ENCODE measurements around the gene NLRP4. TPM values are rescaled to one million over a fixed set of nuclear protein-coding genes. Genes with fewer than 3 reads are reported as not detected.

Gene NLRP4
- total RNA-seq, 1 experiment from 2014 or later, result 0.15 TPM

DNA sequence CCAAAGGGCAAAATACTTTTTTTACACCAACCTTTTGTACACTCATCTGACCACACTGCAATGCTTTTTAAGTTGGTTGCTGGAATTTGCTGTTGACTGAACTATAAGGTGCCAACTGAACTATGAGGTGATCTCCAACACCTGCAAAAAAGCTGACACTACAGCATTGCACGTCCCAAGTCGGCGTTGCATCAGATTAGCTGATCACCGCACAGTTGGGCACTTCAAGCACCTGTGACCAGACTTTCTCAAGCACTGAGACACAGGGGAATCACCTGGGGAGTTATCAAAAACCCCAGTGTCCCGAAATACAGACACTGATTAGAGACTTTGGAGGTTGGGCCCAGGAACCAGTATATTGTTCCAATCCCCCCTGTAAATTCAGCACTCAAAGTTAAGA is 5.7 kb upstream of the NLRP4 start:
- POLR2A ChIA-PET (ENCODE audit: low non-redundant PET), result no interaction called here
- H3K9me3 ChIP-seq (ENCODE audit: low read depth, low read length, poor library complexity, severe bottlenecking), result no peaks in the 10 kb centered on the region
- no peaks in the 10 kb centered on the region for H3K4me1 ChIP-seq (ENCODE audit: insufficient read depth, low read length, poor library complexity, severe bottlenecking)
- H3K27me3 ChIP-seq (replicated peaks; ENCODE audit: insufficient read depth, low read depth, low read length, poor library complexity), result peaks cover 22% of the 10 kb centered on the region
- H3K36me3 ChIP-seq (ENCODE audit: insufficient read depth, low read length, poor library complexity, severe bottlenecking), result no peaks in the 10 kb centered on the region
- no peak overlapping the region for H3K4me3 ChIP-seq (ENCODE audit: low read depth, low read length, poor library complexity, severe bottlenecking)
- no peak for TF ChIP-seq EZH2 (IDR thresholded peaks at IDR 0.05; ENCODE audit: borderline replicate concordance, low read depth, low read length, poor library complexity, severe bottlenecking)
- TF ChIP-seq, protein P1, sequence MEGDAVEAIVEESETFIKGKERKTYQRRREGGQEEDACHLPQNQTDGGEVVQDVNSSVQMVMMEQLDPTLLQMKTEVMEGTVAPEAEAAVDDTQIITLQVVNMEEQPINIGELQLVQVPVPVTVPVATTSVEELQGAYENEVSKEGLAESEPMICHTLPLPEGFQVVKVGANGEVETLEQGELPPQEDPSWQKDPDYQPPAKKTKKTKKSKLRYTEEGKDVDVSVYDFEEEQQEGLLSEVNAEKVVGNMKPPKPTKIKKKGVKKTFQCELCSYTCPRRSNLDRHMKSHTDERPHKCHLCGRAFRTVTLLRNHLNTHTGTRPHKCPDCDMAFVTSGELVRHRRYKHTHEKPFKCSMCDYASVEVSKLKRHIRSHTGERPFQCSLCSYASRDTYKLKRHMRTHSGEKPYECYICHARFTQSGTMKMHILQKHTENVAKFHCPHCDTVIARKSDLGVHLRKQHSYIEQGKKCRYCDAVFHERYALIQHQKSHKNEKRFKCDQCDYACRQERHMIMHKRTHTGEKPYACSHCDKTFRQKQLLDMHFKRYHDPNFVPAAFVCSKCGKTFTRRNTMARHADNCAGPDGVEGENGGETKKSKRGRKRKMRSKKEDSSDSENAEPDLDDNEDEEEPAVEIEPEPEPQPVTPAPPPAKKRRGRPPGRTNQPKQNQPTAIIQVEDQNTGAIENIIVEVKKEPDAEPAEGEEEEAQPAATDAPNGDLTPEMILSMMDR (conservative IDR thresholded peaks at IDR 0.05; ENCODE audit: low read depth, low read length), result no peak
- BruUV-seq (replicated peaks), result no TSS peak
- CTCF ChIA-PET, result no interaction called here
- DNase-seq (ENCODE audit: low spot score), result no peak
- H3K27ac ChIP-seq (ENCODE audit: low read depth, low read length, poor library complexity, severe bottlenecking), result no peak overlapping the region
- intact Hi-C loops (cut with micrococcal nuclease; ENCODE audit: unreplicated experiment), result no loop called here

DNA sequence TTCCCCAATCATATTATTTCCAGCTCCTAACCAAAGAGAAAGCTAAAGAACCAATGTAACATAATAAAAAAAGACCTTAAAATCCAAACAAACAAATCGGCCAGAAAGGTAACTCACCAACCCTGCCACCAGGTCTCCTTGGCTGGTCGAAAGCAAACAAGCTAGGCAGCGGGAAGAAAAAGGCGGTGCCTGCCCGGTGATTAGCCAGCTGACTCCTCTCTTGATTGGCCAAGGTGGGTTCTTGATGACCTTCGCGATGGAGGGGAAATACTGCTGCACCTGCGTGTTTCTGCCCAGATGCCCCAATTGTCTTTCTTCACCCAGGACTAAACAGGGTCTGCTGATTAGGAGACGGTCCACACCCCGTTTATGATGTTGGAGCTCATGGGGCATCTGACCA is 4.5 kb upstream of the NLRP4 start, which contains the start of gene NLRP11:
TSS of gene NLRP11 (minus strand) at position 154 of the 400 bp plus-strand sequence. CDS start 13,825 bp downstream, outside the sequence.
- no peaks in the 10 kb centered on the region for H3K4me1 ChIP-seq (ENCODE audit: insufficient read depth, low read length, poor library complexity, severe bottlenecking)
- no peak within 1 kb of the TSS for H3K4me3 ChIP-seq (ENCODE audit: low read depth, low read length, poor library complexity, severe bottlenecking)
- H3K36me3 ChIP-seq (ENCODE audit: insufficient read depth, low read length, poor library complexity, severe bottlenecking), result no peaks in the 10 kb centered on the region
- POLR2A ChIA-PET (ENCODE audit: low non-redundant PET), result no interaction called here
- TF ChIP-seq, protein P1 (conservative IDR thresholded peaks at IDR 0.05; ENCODE audit: low read depth, low read length), result no peak
- no peak within 1 kb of the TSS for H3K27ac ChIP-seq (ENCODE audit: low read depth, low read length, poor library complexity, severe bottlenecking)
- H3K9me3 ChIP-seq (ENCODE audit: low read depth, low read length, poor library complexity, severe bottlenecking), result no peaks in the 10 kb centered on the region
- CTCF ChIA-PET, result no interaction called here
- DNase-seq (ENCODE audit: low spot score), result no peak
- BruUV-seq (replicated peaks), result no TSS peak
- intact Hi-C loops (cut with micrococcal nuclease; ENCODE audit: unreplicated experiment), result no loop called here
- H3K27me3 ChIP-seq (replicated peaks; ENCODE audit: insufficient read depth, low read depth, low read length, poor library complexity), result peaks cover 22% of the 10 kb centered on the region

DNA sequence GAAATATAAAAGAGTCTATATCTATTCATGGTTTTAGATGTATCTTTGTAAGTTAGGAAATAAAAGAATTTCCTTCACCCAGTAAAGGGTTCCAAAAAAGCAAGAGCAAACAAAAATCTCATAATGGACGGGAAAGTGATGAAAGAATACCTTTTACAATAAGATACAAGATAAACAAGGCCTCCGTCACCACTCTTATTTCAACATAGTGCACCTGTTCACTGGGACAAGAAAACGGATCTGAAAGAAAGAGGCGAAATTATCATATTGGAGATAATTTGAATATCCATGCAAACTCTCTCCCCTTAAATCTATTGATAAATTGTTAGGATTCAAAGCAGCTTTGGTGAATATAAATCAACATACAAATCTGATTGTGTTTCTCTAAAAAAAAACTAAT is 3.7 kb upstream of the NLRP4 start:
- Histone ChIP-seq H3K9me3 (ENCODE audit: low read depth, low read length, poor library complexity, severe bottlenecking) (no peaks in the 10 kb centered on the region), H3K36me3 (ENCODE audit: insufficient read depth, low read length, poor library complexity, severe bottlenecking) (no peaks in the 10 kb centered on the region), H3K27ac (ENCODE audit: low read depth, low read length, poor library complexity, severe bottlenecking) (no peak overlapping the region), H3K4me3 (ENCODE audit: low read depth, low read length, poor library complexity, severe bottlenecking) (no peak overlapping the region), H3K4me1 (ENCODE audit: insufficient read depth, low read length, poor library complexity, severe bottlenecking) (no peaks in the 10 kb centered on the region), H3K27me3 (replicated peaks; ENCODE audit: insufficient read depth, low read depth, low read length, poor library complexity) (peaks cover 22% of the 10 kb centered on the region)
- TF ChIP-seq EZH2 (IDR thresholded peaks at IDR 0.05; ENCODE audit: borderline replicate concordance, low read depth, low read length, poor library complexity, severe bottlenecking), result no peak
- TF ChIP-seq, protein P1 (conservative IDR thresholded peaks at IDR 0.05; ENCODE audit: low read depth, low read length), result no peak
- intact Hi-C loops (cut with micrococcal nuclease; ENCODE audit: unreplicated experiment), result no loop called here
- ChIA-PET POLR2A (ENCODE audit: low non-redundant PET) (no interaction called here), CTCF (no interaction called here)
- no TSS peak for BruUV-seq (replicated peaks)
- no peak for DNase-seq (ENCODE audit: low spot score)
